SIG-M5 treated with dmso at 0.1 percent for 504 hours (cell line): Measurements from ENCODE around the gene HAND1.

Experiments used
- DNase-seq: peaks from one replicate; lab custom pipeline; 2025; ENCODE audit not compliant: unreplicated experiment; lab: John Stamatoyannopoulos, UW

HAND1 gene

GRCh38 chr5:154479944-154480750 is 2.1 kb upstream of the HAND1 start:
- DNase-seq, result no peak

GRCh38 chr5:154479160-154479943 is 1.3 kb upstream of the HAND1 start:
- DNase-seq, result no peak

- DNase-seq, result no peak
These were observed 729 bp upstream of the HAND1 start for GRCh38 chr5:154478752-154479159.

GRCh38 chr5:154477382-154478223 is 424 bp downstream of the HAND1 start:
- no peak for DNase-seq

DNA sequence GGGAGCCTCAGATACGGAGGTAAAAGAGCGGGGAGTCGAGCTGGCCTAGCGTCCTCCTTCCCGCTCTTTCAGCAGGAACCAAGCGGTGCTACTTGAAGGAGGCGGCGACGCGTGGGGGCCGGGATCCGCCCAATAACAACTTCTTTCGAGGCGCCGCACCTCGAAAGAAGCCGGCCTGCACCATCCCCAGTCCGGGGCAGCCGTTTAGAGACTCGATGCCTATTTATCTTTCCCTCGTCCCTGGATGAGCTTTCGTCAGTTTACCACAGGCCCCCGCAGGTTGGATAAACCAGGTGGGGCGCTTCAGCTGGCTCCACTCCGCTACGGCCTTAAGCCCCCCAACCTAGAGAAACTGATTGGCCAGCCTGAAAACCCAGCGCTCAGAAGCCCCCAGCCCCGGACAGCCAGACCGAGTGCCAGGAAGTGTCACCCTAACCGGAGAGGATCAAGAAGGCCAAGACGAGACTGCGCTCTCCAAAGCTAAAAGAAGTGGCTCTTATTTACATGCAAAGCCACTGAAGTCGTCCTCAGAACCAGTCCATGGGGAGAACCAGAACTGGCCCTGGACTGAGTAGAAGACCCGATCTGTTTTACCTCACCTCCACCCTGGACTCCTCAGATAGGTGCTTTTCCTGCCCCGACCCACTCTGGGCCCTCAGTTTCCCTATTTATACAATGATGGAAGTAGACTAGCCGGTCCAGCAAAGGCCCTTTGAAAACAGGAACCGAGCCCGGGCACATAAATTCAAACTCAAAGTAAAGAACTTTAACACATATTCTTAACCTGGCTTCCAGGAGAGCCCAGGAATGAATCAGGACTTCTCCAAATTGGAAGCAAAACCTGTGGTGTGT is 1.4 kb downstream of the HAND1 start:
- no peak for DNase-seq

DNA sequence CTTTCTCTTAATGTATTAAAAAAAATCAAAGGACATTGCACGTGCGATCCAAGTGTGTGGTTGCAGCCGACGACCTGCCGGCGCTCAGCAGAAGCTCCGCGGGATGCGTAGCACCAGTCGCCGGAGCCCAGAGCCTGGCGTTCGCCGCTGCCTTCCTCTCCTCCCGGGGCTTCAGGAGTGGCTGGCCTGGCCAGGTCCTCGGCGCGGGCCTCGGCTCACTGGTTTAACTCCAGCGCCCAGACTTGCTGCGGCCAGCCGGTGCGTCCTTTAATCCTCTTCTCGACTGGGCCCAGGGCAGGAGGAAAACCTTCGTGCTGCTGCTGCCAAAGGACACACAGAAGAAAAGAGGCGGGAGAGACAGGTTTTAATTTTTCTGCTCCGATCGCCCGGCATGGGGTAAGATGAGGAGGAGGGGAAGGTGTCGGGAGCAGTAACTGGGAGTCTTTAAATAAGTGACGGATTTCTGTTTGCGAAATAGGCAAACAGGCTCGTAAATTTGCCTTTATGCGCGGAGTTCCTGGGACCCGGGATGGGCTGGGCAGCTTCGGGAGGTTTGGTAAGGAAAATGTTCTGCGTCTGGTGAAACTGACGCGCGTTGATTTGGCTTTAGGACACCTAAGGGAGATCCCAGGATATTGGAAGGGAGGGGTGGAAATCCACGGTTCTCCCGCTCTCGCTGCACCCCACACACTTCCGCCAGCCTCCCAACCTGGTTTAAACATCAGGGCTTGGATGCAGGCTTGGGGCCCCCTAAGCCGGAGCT is 2.3 kb downstream of the HAND1 start:
- DNase-seq, result no peak

DNA sequence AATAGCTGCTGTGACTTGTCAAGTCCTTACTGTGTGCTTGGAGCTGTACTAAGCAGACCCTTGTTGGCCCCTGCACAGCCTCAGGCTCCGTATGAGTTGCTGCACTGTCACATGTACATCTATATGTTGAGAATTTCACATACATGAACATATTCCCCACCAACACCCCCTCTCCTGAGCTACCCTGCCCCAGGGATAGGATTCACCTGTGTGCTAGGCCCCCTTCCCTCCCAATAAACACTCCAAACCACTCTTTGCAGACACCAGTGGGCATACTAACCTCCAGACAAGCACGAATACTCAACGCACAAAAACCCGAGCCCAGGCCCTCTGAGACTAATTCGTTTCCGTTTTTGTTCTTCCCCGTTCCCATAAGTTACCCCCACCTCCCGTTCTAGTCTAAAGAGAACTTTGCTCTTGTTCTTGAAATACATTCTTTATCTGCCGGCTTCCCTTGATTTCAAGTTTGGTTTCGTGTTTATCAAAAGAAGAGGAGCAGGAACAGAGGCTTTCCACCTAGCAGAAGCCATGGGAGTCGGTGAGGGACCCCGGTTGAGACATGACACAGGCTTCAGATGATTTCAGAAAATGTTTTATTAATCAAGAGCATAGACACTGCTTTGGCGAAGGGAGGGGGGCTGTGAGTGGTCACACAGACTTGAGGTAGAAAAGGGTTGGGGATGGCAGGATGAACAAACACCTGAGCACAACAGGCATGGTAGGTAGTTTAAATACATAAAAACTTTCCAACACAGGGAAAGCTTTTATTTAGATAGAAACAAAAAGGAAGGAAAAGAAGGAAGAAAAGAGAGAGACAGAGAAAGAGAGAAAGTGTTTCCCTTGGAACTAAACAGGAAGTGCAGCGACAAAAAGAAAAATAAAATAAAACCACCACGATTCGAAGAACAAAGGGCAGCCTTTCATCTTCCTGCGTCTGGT is 3.4 kb downstream of the HAND1 start:
- DNase-seq, result no peak

GRCh38 chr5:154473581-154474283 is 4.3 kb downstream of the HAND1 start:
- DNase-seq, result no peak

DNA sequence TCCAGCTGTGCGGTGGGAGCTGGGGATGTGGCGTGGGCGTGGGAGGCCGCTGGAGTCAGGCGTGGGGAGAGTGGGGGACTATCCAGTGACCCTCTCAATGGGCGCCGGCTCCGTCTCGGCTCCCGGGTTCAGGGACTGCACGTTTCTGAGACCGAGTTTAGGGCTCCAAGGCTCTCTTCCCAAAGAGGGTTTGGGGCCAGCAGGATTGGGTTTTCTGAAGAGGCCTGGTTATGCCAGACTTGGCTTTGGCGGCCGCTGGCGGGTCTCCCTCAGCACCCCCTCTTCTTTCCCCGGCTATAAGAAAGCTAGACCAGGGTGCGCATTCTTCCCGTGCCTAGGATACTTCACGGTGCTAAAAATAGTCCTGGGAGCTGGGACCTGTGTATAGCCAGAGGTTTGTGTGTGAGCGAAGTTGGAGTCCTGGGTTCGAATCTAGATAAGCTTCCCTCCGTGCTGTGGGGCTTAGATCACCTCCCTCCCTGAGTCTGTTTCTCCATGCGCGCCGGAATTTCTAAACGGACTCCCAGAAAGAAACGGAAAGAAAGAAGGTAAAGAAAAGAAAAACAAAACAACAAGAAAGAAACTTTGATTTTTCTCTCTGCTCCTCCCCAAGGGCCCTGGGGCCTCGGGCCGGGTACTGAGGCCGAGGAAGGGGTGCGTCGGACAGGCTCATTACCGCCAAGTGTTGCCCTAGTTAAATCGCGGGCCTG is 5.0 kb downstream of the HAND1 start:
- DNase-seq, result no peak

- no peak for DNase-seq
These were observed 6.8 kb downstream of the HAND1 start for GRCh38 chr5:154470947-154471870.

DNA sequence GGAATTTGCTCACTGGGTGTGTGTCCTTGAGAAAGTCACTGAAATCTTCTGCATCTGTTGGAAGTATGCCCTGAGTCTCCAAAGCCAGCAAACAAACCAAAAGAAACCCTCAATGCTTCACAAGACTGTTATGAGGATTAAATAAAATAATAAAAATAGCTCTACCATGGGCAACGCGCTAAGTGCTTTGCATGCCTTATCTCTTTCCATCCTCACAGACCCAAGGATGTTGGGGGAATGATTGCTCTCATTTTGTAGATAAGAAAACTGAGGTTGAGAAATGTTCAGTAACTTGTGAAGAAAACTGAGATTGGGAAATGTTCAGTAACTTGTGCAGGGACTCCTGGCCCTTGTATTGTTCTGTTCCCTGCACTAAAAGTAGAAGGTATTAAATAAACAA is 7.9 kb downstream of the HAND1 start:
- DNase-seq, result no peak

- DNase-seq, result peak; percentile 48
These were observed 10.2 kb downstream of the HAND1 start for GRCh38 chr5:154467655-154468354.

- DNase-seq, result no peak
These were observed 11.4 kb downstream of the HAND1 start for GRCh38 chr5:154466671-154467070.

- DNase-seq, result no peak
These were observed 11.9 kb downstream of the HAND1 start for GRCh38 chr5:154466147-154466546.

DNA sequence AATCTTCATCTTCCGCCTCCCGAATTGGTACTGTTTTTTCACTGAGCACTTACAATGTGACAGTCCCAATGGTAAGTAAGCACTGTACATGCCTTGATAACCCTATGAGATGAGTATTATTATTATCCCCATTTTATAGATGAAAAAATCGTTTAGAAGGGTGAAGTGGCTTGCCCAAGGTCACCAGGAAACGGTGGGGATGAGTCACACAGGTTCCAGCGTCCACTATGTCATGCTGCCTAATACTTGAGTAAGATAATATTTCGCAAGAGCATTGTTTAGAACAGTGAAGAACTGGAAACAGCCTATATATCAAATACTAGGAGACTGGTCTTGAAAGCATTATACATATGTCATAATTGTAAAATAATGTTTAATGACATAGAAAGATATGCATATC is 12.9 kb downstream of the HAND1 start:
- peak; percentile 67 for DNase-seq

DNA sequence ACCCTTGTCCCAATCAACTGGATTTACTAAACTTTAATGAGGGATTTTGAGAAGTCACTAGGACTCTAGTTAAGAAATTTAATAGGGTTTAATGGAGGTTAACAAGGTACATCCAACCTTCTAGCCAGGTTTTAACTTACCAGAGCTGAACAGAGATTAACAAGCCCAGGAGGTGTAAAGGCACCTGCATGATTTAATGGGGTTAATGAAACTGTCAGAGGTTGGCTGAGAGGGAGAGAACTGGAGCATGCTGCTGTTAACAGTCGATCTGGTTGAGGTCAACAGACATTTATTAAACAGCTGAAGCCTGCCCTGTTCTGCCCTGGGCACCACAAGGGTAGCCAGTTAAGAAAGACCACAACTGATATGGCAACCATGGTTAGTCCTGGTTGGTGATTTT is 13.6 kb downstream of the HAND1 start:
- no peak for DNase-seq
